OCI-LY7 (cell line): ENCODE data around the gene RPL28.

ENCODE experiments used
- EZH2phosphoT487 ChIP-seq: fragments of 200-600 bp; sonication (generic); IDR thresholded peaks from 2 replicates; pipeline ENCODE4 v1.6.1; 2018; ENCODE audit warnings: low read depth, borderline replicate concordance, mild to moderate bottlenecking, mixed run types, antibody characterized with exemption, low read length, moderate library complexity, mixed read lengths
- TF ChIP-seq, protein P1 (sequence below): fragments of 200-600 bp; sonication (generic); conservative IDR thresholded peaks from 2 replicates; pipeline ENCODE4 v1.5.1; 2014; ENCODE audit warnings: mild to moderate bottlenecking, antibody characterized with exemption, low read length, moderate library complexity, mixed read lengths

DNA sequence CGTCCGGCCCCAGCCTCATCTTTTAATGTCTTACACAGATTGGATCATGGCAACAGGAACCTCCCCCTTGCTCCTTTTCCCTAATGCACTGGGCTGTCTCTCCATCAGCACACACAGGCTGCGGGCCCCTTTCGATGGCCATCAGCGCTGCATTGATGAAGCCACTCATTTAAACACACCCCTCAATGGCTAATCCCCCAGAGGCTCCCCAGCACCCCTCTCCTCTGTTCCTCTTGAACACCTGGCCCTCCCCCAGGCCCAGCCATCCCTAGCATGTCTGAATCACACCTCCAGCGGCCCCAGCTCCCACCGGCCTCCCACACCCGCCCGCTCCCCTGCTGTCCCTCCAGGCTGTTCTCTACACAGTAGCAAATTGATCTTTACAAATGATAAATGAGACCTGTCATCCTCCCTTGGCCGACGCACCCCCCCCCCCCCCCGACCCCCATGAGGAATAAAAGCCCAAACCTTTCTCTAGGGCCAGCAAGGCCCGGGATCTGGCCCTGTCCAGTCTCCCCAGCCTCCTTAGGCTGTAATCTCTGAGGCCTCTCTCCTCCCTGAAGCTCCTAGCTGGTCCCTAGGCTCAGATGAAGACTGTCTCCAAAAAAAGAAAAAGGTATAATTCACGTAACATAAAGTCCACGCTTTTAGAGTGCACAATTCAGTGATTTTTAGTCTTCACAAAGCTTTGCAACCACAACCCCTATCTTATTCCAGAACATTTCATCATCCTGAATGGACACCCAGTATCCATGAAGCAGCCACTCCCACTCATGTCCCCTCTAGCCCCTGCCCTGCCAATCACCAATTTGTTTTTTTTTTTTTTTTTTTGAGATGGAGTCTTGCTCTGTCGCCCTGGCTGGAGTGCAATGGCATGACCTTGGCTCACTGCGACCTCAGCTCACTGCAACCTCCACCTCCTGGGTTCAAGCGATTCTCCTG is 7.4 kb downstream of the RPL28 start:
- TF ChIP-seq, protein P1, sequence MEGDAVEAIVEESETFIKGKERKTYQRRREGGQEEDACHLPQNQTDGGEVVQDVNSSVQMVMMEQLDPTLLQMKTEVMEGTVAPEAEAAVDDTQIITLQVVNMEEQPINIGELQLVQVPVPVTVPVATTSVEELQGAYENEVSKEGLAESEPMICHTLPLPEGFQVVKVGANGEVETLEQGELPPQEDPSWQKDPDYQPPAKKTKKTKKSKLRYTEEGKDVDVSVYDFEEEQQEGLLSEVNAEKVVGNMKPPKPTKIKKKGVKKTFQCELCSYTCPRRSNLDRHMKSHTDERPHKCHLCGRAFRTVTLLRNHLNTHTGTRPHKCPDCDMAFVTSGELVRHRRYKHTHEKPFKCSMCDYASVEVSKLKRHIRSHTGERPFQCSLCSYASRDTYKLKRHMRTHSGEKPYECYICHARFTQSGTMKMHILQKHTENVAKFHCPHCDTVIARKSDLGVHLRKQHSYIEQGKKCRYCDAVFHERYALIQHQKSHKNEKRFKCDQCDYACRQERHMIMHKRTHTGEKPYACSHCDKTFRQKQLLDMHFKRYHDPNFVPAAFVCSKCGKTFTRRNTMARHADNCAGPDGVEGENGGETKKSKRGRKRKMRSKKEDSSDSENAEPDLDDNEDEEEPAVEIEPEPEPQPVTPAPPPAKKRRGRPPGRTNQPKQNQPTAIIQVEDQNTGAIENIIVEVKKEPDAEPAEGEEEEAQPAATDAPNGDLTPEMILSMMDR: no peak
- no peak for TF ChIP-seq EZH2phosphoT487
